D721Med (cell line): Measurements from ENCODE around the gene HNRNPA1.
"Not testable (repeated sequence)": the region's sequence is repeated elsewhere in the genome, so short reads cannot be mapped to it uniquely, and the experiment has no call there.

Source experiments
- DNase-seq: peaks from one replicate; pipeline ENCODE4 v3.0.0; 2011; ENCODE audit warnings: low spot score; ENCODE audit not compliant: insufficient read length
- FAIRE-seq: peaks from 2 replicates; lab custom pipeline; 2011; peaks lifted over from hg19 to GRCh38; lab: Jason Lieb, UNC
- CTCF ChIP-seq: IDR thresholded peaks from 2 replicates; pipeline ENCODE4 v1.5.1; 2012; ENCODE audit warnings: mild to moderate bottlenecking, control low read depth; ENCODE audit not compliant: insufficient read depth; ENCODE audit errors: missing control alignments

HNRNPA1 gene

GRCh38 chr12:54276368-54276767 lies 4.2 kb upstream of the HNRNPA1 start:
- TF ChIP-seq CTCF, result no peak
- no peak for FAIRE-seq
- DNase-seq, result no peak

GRCh38 chr12:54277823-54278276 lies 2.7 kb upstream of the HNRNPA1 start:
- FAIRE-seq, result no peak
- no peak for TF ChIP-seq CTCF
- DNase-seq, result no peak

- no peak for TF ChIP-seq CTCF
- no peak for DNase-seq
- no peak for FAIRE-seq
Measured at GRCh38 chr12:54279227-54279631, 1.3 kb upstream of the HNRNPA1 start.

GRCh38 chr12:54279632-54280467 lies 676 bp upstream of the HNRNPA1 start, which contains the start of gene CBX5:
Gene CBX5, minus strand, starts transcription at chr12:54280122. Its CDS starts 22,472 bp downstream, at chr12:54257650.
- DNase-seq (no peak), FAIRE-seq (no peak)
- no peak for TF ChIP-seq CTCF

- not testable (repeated sequence) for DNase-seq, FAIRE-seq
Measured at GRCh38 chr12:54281261-54281638, 724 bp downstream of the HNRNPA1 start.

- not testable (repeated sequence) for DNase-seq, FAIRE-seq
Measured at GRCh38 chr12:54281694-54282093, 1.2 kb downstream of the HNRNPA1 start.

GRCh38 chr12:54282949-54283593 lies 2.5 kb downstream of the HNRNPA1 start:
- no peak for TF ChIP-seq CTCF
- DNase-seq (no peak), FAIRE-seq (no peak)

GRCh38 chr12:54284070-54284780 lies 3.7 kb downstream of the HNRNPA1 start:
- not testable (repeated sequence) for DNase-seq, FAIRE-seq
